HL-60 (cell line): ENCODE measurements around the gene LVRN.

Experiments used
- DNase-seq, 2 experiments: peaks; one replicate each; pipeline ENCODE4 v3.0.0-alpha.2; 2010 to 2020; ENCODE audit warnings: low read depth in 1 of 2, low spot score in 1 of 2
- H3K27ac ChIP-seq: fragments of 250-450 bp; sonication (Bioruptor Pico); replicated peaks from 2 replicates; pipeline ENCODE4 v1.5.1; 2020; ENCODE audit warnings: mild to moderate bottlenecking, moderate library complexity
- H3K27me3 ChIP-seq: fragments of 250-450 bp; sonication (Bioruptor Pico); 2 replicates; pipeline ENCODE4 v1.5.1; 2021; ENCODE audit warnings: mild to moderate bottlenecking, moderate library complexity; ENCODE audit not compliant: insufficient read depth, poor library complexity, severe bottlenecking
- H3K4me3 ChIP-seq: replicated peaks from 2 replicates; pipeline ENCODE4 v1.5.1; 2011; ENCODE audit warnings: mild to moderate bottlenecking, control low read depth, low read length; ENCODE audit not compliant: insufficient read depth
- GABPA ChIP-seq: IDR thresholded peaks from 2 replicates; pipeline ENCODE4 v1.6.1; 2012; ENCODE audit warnings: low read depth
- POLR2AphosphoS5 ChIP-seq: IDR thresholded peaks from 2 replicates; pipeline ENCODE4 v1.6.1; 2012; ENCODE audit warnings: low read depth
- SPI1 ChIP-seq: IDR thresholded peaks from 2 replicates; pipeline ENCODE4 v1.6.1; 2012; ENCODE audit warnings: low read depth, mild to moderate bottlenecking, borderline replicate concordance
- TF ChIP-seq, protein P1 (sequence below): IDR thresholded peaks from 2 replicates; pipeline ENCODE4 v1.6.1; 2012; ENCODE audit warnings: low read depth; ENCODE audit not compliant: insufficient replicate concordance
- TF ChIP-seq, protein P2 (sequence below): IDR thresholded peaks from one replicate; pipeline ENCODE4 v1.5.1; 2011; ENCODE audit warnings: low read length, control low read depth, inconsistent platforms; ENCODE audit not compliant: insufficient read depth

The LVRN gene

DNA sequence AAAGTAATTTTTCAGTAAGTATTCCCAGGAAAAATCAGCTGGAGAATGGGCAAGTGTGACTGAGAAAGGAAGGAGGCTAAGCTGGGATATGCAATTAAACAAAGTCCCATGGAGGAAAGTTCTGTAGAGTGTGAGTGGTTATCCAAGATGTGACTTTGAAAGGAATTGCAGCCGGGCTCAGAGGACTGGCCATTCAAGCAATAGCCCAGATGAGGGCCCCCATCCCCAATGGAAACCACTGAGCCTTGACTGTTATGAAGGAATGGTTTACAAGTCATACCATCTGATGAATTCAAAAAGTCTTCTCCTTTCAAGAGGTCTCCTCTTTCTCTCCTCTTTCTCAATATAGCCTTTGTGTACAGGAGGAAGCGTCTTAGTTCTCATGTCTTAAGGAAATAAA lies 6.5 kb downstream of the LVRN start:
- Histone ChIP-seq H3K4me3 (no peak overlapping the region), H3K27me3 (no peaks in the 10 kb centered on the region), H3K27ac (no peak overlapping the region)
- TF ChIP-seq, protein P1, sequence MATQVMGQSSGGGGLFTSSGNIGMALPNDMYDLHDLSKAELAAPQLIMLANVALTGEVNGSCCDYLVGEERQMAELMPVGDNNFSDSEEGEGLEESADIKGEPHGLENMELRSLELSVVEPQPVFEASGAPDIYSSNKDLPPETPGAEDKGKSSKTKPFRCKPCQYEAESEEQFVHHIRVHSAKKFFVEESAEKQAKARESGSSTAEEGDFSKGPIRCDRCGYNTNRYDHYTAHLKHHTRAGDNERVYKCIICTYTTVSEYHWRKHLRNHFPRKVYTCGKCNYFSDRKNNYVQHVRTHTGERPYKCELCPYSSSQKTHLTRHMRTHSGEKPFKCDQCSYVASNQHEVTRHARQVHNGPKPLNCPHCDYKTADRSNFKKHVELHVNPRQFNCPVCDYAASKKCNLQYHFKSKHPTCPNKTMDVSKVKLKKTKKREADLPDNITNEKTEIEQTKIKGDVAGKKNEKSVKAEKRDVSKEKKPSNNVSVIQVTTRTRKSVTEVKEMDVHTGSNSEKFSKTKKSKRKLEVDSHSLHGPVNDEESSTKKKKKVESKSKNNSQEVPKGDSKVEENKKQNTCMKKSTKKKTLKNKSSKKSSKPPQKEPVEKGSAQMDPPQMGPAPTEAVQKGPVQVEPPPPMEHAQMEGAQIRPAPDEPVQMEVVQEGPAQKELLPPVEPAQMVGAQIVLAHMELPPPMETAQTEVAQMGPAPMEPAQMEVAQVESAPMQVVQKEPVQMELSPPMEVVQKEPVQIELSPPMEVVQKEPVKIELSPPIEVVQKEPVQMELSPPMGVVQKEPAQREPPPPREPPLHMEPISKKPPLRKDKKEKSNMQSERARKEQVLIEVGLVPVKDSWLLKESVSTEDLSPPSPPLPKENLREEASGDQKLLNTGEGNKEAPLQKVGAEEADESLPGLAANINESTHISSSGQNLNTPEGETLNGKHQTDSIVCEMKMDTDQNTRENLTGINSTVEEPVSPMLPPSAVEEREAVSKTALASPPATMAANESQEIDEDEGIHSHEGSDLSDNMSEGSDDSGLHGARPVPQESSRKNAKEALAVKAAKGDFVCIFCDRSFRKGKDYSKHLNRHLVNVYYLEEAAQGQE, result no peak
- TF ChIP-seq SPI1, result no peak
- TF ChIP-seq POLR2AphosphoS5, result no peak
- TF ChIP-seq, protein P2, sequence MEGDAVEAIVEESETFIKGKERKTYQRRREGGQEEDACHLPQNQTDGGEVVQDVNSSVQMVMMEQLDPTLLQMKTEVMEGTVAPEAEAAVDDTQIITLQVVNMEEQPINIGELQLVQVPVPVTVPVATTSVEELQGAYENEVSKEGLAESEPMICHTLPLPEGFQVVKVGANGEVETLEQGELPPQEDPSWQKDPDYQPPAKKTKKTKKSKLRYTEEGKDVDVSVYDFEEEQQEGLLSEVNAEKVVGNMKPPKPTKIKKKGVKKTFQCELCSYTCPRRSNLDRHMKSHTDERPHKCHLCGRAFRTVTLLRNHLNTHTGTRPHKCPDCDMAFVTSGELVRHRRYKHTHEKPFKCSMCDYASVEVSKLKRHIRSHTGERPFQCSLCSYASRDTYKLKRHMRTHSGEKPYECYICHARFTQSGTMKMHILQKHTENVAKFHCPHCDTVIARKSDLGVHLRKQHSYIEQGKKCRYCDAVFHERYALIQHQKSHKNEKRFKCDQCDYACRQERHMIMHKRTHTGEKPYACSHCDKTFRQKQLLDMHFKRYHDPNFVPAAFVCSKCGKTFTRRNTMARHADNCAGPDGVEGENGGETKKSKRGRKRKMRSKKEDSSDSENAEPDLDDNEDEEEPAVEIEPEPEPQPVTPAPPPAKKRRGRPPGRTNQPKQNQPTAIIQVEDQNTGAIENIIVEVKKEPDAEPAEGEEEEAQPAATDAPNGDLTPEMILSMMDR, result no peak
- TF ChIP-seq GABPA, result no peak
- DNase-seq, result no peak

DNA sequence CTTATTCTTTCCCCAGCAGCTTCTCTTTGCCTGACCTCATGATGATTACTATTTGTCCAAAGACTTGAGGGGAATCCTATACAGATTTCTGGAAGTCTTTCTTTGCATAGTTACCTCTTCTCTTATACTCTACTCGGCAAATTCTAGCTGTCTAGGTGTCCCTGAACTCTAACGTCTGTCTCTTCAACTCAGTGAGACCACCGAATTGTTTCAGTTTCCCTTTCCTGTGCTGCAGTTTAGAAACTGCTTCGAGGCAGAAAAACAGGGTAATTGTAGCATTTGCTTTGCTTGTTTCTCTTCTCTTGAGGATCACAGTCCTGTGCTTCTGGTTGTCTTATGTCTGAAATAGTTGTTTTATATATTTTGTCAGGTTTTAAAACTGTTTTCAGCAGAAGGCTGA lies 14.8 kb downstream of the LVRN start:
- no peak for TF ChIP-seq SPI1
- no peak for TF ChIP-seq POLR2AphosphoS5
- TF ChIP-seq, protein P2, result no peak
- TF ChIP-seq, protein P1, result no peak
- no peak for DNase-seq
- no peak overlapping the region for H3K4me3 ChIP-seq
- no peak overlapping the region for H3K27ac ChIP-seq
- no peaks in the 10 kb centered on the region for H3K27me3 ChIP-seq

- Histone ChIP-seq H3K4me3 (no peak overlapping the region), H3K27me3 (no peaks in the 10 kb centered on the region), H3K27ac (no peak overlapping the region)
- TF ChIP-seq SPI1 (no peak), POLR2AphosphoS5 (no peak), GABPA (no peak)
- TF ChIP-seq, protein P2, result no peak
- TF ChIP-seq, protein P1, result no peak
- DNase-seq, result no peak
These were observed 15.7 kb downstream of the LVRN start for GRCh38 chr5:115977988-115978387.
